ENCODE measurements around the gene PRODH2. TPM values are rescaled to one million over a fixed set of nuclear protein-coding genes. Genes with fewer than 3 reads are reported as not detected.

Gene PRODH2, protein sequence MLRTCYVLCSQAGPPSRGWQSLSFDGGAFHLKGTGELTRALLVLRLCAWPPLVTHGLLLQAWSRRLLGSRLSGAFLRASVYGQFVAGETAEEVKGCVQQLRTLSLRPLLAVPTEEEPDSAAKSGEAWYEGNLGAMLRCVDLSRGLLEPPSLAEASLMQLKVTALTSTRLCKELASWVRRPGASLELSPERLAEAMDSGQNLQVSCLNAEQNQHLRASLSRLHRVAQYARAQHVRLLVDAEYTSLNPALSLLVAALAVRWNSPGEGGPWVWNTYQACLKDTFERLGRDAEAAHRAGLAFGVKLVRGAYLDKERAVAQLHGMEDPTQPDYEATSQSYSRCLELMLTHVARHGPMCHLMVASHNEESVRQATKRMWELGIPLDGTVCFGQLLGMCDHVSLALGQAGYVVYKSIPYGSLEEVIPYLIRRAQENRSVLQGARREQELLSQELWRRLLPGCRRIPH
- not detected in 2 replicates for total RNA-seq

DNA sequence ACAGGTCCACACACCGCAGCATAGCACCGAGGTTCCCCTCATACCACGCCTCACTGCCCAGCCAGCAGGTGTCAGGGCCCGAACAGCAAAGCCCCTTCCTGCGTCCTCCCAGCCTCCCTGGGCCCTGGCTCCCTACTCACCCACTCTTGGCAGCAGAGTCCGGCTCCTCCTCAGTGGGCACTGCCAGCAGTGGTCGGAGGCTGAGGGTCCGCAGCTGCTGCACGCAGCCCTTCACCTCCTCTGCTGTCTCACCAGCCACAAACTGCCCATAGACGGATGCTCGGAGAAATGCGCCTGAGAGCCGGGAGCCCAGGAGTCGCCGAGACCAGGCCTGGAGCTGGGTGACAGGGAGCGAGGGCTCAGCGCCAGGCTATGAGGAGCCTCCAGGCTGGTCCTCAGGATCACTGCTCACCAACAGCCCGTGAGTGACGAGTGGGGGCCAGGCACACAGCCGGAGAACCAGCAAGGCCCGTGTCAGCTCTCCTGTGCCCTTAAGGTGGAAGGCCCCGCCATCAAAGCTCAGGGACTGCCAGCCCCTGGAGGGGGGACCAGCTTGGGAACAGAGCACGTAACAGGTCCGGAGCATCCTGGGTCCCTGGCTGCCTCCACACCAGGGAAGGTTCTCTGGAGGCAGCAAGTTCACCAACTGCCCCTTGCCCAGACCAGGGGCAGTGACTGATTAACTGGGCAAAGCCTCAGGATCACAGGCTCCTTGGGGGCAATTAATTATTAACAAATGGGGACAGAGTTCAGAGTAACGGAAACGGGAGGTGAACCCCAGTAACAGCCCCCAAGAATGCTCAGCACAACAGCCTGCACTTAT lies at the start of gene PRODH2:
PRODH2 (minus strand) TSS at position 626 of the 823 bp plus-strand sequence; CDS start at position 586, 40 bp downstream.

DNA sequence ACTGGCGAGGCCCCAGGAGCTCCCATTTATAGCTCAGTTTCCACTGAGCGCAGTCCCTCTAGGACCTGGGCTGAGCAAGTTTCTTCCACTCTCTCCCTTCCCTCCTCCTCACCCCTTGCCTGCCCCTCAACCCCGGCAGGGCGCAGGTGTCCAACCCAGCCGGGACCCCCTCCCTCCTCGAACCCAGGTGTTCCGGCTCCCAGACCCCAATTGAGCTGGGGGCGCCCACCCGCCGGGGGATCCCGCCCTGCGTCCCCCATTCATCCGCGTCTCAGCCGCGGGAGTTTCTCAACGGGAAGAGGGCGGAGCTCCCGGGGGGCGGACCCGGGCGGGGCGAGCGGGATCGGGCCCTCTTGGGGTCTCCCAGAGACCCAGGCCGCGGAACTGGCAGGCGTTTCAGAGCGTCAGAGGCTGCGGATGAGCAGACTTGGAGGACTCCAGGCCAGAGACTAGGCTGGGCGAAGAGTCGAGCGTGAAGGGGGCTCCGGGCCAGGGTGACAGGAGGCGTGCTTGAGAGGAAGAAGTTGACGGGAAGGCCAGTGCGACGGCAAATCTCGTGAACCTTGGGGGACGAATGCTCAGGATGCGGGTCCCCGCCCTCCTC lies 44.0 kb upstream of the PRODH2 start, which contains the start of gene KIRREL2:
KIRREL2 (plus strand) TSS at position 366 of the 604 bp plus-strand sequence; CDS start at position 575, 209 bp downstream.

DNA sequence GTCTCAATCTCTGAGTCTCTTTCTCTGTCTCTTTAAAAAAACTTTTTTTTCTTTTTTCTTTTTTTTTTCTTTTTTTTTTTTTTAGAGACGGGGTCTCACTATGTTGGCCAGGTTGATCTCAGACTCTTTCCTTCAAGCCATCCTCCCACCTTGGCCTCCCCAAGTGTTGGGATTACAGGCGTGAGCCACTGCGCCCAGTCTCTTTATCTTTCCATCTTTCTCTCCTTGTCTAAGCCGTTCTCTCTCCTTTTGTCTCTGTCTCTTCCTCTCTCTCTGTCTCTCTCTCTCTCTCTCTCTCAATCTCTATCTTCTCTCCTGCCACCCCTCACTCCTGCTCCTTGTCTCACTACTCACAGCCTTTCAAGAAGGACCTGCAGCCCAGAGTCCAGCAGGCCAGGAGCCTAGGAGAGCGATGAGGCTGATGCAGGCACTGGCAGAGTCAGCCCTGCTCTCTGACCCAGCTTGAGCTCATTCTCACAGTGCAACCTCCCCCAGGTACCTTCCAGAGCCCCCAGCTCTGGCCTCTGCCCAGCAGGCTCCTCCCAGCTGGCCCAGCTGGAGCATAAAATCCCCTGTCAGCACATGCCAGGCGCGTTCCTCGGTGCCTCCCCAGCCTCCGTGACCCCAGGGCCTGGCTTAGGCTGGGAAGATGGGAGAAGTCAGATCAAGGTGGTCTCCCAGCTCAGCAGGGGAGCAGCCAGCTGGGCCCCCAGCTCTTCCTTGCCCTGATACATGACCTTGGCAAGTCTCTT lies 39.6 kb upstream of the PRODH2 start, which contains the start of gene NPHS1:
NPHS1 (minus strand) TSS at position 476 of the 752 bp plus-strand sequence. CDS start 667 bp downstream, outside the sequence.

DNA sequence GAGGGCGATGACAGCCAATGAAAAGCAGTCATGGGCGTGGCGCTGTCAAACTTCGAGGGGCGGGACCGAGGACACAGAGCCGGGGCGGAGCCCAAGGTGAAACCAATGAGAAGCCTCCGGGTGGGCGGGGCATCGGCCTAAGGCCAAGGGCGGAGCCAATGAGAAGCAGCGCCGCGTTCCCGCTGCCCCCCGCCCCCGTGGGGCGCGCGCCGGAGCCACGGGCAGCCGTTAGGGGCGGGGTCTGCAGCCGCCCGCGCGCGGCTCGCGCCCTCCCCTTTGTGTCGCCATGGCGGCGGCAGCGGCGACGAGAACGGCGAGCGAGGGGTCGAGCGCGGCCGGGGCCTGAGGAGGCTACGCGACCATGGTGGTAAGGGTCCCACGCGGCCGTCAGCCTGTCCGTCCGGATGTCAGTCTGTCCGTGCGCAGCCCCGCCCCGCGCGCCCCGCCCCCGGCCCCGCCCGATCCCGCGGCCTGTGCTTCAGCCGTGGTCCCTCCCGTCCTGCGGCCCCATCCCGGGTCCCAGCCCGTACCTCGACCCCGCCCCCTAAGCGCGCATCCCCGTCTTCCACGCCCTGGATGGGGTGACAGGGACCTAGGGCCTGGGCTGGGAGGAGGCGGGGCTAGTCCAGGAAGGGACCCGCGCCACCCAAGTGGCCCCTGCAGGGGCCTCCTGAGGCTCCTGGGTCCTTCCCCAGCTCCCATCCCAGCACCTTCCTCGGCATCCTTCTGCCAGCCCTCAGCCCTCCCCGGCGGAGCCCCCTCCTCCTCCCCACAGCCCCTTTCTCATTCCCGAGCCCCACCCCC lies 37.1 kb downstream of the PRODH2 start, which contains the start of gene ARHGAP33:
ARHGAP33 (plus strand) TSS at position 267 of the 804 bp plus-strand sequence; CDS start at position 362, 95 bp downstream.

DNA sequence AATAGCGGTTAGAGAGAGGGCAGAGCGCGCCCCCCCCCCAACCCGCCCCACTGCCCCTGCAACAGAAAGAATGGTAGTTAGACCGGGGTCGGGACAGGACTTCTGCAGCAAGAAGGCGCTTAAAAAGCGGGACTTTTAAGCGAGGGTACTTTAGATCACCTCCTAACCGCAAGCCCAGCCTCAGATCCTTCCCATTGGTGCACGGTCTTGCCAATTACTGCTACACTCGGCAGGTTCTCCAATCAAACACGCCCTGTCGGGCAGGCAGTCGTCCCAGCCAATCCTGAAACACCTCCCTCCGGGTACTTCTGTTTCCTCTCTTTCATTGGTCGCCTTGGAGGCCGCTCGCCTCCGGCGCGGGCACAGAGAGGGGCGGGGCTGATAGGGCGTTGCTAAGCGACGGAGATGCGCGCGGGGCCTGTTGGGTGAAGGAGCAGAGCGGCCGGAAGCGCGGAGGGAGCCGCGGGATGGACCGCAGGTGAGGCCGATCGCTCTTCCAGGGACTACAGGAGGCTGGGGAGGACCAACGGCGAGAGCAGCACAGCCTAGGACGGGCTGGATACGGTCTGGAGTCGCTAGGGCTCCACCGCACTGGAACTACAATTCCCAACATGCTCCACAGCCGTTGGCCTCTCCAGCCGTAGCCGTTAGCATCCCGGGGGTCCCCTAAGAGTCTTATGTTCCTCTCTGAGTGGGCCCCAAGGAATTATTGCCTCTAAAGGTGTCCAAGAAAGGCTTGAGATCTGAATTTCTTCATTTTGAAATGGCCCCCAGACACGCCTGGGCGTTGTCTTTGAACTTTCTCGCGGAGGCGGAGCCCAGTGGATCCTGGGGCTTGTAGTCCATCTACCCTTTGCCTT lies 54.7 kb downstream of the PRODH2 start, which contains the start of gene PROSER3:
PROSER3 (plus strand) TSS at position 428 of the 860 bp plus-strand sequence; CDS start at position 468, 40 bp downstream.

DNA sequence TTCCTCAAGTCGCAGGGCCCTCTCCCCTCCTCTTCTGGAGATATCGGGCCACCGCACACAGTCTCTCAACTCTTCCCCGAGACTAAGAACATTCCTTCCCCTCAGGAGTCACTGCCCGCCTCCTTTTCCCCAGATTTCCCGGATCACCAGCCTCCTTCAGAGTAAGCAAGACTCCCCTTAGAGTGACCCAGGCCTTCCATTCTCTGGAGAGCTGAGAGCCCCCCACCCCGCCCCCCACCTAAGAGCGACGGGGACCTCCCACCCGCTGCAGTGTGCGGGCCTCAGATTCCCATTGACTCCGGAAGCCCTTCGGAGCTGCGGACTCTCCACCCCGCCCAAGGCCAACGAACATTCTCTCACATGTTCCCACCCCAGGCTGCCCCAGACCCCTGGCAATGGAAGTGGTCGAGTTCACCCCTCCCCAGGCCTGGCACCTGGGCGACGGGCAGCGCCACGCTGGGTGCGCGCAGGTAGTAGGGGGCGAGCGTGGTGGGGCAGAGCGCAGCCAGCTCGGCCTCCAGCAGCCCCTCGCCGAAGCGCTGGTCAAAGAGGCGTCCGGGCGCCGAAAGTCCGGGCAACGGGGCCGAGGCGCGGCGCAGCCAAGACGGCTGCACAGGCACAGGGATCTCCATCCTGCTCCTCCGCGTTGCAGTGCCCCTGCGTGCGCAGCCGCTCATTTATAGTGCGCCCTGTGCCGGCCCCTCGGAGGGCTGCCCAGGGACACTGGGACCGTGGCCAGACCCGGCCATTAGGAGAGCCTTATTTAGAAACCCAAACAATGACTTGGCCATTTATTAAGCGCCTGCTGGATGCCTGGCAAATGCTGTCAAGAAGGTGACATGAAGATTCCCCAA lies 56.0 kb downstream of the PRODH2 start, which contains the start of gene HSPB6:
HSPB6 (minus strand) TSS at position 653 of the 854 bp plus-strand sequence; CDS start at position 632, 21 bp downstream.

Other genes starting within 250 kb of the PRODH2 start
- gene ATP4A, start 249.2 kb downstream of the PRODH2 start, total RNA-seq = not detected in 2 replicates
- gene PMIS2, start 226.7 kb downstream of the PRODH2 start, total RNA-seq = not detected in 2 replicates
- 13.0 and 13.1 TPM in 2 replicates for gene HAUS5, start 200.1 kb downstream of the PRODH2 start, total RNA-seq
- 93.7 and 102 TPM in 2 replicates for gene RBM42, start 183.8 kb downstream of the PRODH2 start, total RNA-seq
- gene ETV2, start 171.1 kb downstream of the PRODH2 start, total RNA-seq = 0.30 and 0.87 TPM in 2 replicates
- 571 and 586 TPM in 2 replicates for gene COX6B1, start 164.5 kb downstream of the PRODH2 start, total RNA-seq
- not detected in 2 replicates for gene UPK1A, start 146.3 kb downstream of the PRODH2 start, total RNA-seq
- gene ZBTB32, start 108.3 kb downstream of the PRODH2 start, total RNA-seq = not detected in 2 replicates
- gene KMT2B, start 94.8 kb downstream of the PRODH2 start, total RNA-seq = 8.9 and 10.5 TPM in 2 replicates
- 14.1 and 16.2 TPM in 2 replicates for gene IGFLR1, start 70.4 kb downstream of the PRODH2 start, total RNA-seq
- 2.1 and 2.7 TPM in 2 replicates for gene U2AF1L4, start 67.4 kb downstream of the PRODH2 start, total RNA-seq
- gene PSENEN, start 67.2 kb downstream of the PRODH2 start, total RNA-seq = 17.9 and 32.1 TPM in 2 replicates
- 8.8 and 12.2 TPM in 2 replicates for gene LIN37, start 64.3 kb downstream of the PRODH2 start, total RNA-seq
- gene HSPB6, start 55.8 kb downstream of the PRODH2 start, total RNA-seq = 0.25 TPM in 1 of 2 replicates, not detected in the other
- gene PROSER3, start 54.7 kb downstream of the PRODH2 start, total RNA-seq = 9.4 and 13.3 TPM in 2 replicates
- gene ARHGAP33, start 37.3 kb downstream of the PRODH2 start, total RNA-seq = 2.1 and 2.6 TPM in 2 replicates
- not detected in 2 replicates for gene NPHS1, start 39.7 kb upstream of the PRODH2 start, total RNA-seq
- gene KIRREL2, start 44.1 kb upstream of the PRODH2 start, total RNA-seq = not detected in 2 replicates
- gene APLP1, start 55.7 kb upstream of the PRODH2 start, total RNA-seq = 3.9 and 7.4 TPM in 2 replicates
- gene NFKBID, start 87.7 kb upstream of the PRODH2 start, total RNA-seq = 2.2 and 2.7 TPM in 2 replicates
- gene HCST, start 89.7 kb upstream of the PRODH2 start, total RNA-seq = not detected in 2 replicates
- gene TYROBP, start 95.5 kb upstream of the PRODH2 start, total RNA-seq = not detected in 2 replicates
- 4.5 and 5.2 TPM in 2 replicates for gene LRFN3, start 123.5 kb upstream of the PRODH2 start, total RNA-seq
- gene SDHAF1, start 182.3 kb upstream of the PRODH2 start, total RNA-seq = 17.8 and 19.1 TPM in 2 replicates
- not detected in 2 replicates for gene SYNE4, start 196.0 kb upstream of the PRODH2 start, total RNA-seq
- gene ALKBH6, start 201.4 kb upstream of the PRODH2 start, total RNA-seq = 21.0 and 23.0 TPM in 2 replicates
- 1.9 and 2.1 TPM in 2 replicates for gene CLIP3, start 220.0 kb upstream of the PRODH2 start, total RNA-seq
- gene THAP8, start 241.4 kb upstream of the PRODH2 start, total RNA-seq = 5.8 and 6.0 TPM in 2 replicates
- gene WDR62, start 242.1 kb upstream of the PRODH2 start, total RNA-seq = 9.1 and 10.9 TPM in 2 replicates